Hematopoietic multipotent progenitor cell treated with erythropoietin and hydrocortisone succinate and interleukin-3 and kit ligand, for 8 days (in vitro differentiated cells): Measurements from ENCODE around the gene NACAD.
A peak's percentile ranks its signal among the peaks of the same experiment; 100 is the strongest.

Experiments used
- DNase-seq: peaks from one replicate; pipeline ENCODE4 v3.0.0-alpha.2; 2015

NACAD gene, protein sequence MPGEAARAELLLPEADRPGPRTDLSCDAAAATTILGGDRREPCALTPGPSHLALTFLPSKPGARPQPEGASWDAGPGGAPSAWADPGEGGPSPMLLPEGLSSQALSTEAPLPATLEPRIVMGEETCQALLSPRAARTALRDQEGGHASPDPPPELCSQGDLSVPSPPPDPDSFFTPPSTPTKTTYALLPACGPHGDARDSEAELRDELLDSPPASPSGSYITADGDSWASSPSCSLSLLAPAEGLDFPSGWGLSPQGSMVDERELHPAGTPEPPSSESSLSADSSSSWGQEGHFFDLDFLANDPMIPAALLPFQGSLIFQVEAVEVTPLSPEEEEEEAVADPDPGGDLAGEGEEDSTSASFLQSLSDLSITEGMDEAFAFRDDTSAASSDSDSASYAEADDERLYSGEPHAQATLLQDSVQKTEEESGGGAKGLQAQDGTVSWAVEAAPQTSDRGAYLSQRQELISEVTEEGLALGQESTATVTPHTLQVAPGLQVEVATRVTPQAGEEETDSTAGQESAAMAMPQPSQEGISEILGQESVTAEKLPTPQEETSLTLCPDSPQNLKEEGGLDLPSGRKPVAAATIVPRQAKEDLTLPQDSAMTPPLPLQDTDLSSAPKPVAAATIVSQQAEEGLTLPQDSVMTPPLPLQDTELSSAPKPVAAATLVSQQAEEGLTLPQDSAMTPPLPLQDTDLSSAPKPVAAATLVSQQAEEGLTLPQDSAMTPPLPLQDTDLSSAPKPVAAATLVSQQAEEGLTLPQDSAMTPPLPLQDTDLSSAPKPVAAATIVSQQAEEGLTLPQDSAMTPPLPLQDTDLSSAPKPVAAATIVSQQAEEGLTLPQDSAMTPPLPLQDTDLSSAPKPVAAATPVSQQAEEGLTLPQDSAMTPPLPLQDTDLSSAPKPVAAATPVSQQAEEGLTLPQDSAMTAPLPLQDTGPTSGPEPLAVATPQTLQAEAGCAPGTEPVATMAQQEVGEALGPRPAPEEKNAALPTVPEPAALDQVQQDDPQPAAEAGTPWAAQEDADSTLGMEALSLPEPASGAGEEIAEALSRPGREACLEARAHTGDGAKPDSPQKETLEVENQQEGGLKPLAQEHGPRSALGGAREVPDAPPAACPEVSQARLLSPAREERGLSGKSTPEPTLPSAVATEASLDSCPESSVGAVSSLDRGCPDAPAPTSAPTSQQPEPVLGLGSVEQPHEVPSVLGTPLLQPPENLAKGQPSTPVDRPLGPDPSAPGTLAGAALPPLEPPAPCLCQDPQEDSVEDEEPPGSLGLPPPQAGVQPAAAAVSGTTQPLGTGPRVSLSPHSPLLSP (N-terminal part only)

DNA sequence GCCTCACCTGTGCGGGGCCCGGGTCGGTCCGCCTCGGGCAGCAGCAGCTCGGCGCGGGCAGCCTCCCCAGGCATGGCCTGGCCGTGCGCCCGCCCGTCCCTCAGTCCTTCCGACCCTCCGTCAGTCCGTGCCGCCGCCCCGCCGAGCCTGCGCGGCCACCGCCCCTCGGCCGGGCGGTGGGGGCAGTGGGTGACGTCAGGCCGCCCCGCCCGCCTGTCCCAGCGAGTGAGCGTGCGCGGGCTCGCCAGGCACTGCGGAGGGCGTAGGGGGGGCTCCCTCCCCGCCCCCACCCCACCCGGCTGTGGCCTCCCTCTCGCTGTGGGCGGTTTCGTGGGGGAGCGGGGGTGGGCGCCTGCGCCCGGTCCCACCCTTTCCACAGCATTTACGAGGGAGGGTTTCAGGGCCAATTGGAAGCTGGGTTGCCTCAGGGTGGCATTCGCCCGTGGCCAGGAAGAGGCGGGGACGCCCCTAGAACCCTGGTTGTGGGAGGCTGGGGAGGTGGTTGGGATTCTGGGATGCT lies at the start of gene NACAD:
TSS of gene NACAD (minus strand) at position 149 of the 520 bp plus-strand sequence. CDS start at position 74, 75 bp downstream.
- no peak for DNase-seq

DNA sequence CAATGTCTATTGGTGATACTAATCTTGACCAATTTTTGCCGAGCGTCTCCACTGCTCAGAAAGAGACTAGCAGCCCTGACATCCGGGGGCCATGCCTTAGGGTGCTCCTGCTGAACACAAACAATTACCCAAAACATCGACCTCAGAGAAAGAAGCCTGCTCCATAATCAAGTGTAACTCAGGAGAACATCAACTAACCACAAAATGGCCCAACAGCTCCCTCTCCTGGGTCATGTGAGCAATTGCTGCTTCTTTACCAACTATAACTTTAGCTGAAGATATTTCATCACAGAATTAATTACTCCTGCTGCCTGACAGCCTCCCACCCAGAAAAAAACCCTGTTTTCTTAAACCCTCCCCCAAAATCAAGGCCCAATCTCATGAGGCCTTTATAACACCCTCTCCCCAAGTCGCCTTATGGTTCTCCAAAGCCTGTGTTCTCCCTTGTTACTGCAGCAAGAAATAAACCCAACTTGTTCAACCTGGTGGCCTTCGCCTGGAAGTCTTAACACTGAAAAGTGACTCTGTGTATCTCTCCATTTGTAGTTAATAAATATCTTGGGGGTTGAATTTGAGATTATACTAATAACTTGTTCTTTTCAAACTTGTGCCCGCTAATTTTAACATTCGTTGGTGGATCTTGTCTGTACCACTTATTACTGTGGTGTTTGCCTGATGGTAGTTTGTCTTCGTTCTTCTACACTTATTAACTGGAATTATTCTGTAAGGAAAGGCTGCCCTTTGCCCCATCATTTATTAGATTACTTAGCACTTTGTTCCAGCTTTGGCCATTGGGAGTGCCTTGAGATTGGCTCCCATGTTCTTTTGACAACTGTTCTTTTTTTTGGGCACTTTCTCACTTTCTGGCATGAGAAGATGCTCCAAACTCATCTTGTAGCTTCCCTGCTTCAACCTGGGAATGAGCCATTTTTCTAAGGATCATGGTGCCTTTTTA lies 47.6 kb upstream of the NACAD start:
- peak; percentile 90 for DNase-seq

DNA sequence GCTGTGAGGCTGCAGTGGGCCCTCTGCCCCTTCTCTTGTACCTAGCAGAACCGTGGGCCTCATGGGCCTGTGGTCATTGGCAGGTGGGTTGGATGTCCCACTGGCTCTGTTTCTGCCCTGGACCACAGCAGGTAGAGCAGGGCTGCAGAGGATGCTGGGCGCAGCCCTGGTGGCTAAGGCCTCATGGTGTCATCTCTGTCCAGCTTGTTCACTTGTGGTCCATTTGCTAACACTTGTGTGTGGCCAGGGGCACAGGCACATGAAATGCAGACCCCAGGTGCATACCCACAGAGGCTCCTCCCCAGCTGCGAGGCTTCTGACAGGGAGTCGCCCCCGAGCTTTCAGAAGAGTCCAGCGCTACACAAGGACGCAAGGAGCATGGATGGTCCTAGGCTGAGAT lies 45.1 kb upstream of the NACAD start:
- DNase-seq: no peak

DNA sequence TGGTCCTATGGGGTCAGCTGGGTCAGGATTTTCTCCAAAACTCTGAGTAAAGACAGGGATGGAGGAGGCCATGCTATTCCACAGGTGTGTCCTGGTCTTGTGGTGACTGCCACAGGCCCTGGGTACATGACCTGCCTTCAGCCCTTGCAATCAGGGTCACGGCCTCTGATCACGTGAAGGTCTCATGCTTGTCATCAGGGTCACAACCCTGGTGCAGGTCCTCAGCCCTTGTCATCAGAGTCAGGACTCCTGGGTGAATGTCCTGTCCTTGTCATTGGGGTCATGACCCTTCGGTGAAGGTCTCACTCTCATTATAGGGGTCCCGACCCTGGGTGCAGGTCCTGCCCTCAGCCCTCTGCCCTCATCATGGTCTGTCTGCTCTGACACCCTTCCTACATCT lies 44.6 kb upstream of the NACAD start:
- no peak for DNase-seq

DNA sequence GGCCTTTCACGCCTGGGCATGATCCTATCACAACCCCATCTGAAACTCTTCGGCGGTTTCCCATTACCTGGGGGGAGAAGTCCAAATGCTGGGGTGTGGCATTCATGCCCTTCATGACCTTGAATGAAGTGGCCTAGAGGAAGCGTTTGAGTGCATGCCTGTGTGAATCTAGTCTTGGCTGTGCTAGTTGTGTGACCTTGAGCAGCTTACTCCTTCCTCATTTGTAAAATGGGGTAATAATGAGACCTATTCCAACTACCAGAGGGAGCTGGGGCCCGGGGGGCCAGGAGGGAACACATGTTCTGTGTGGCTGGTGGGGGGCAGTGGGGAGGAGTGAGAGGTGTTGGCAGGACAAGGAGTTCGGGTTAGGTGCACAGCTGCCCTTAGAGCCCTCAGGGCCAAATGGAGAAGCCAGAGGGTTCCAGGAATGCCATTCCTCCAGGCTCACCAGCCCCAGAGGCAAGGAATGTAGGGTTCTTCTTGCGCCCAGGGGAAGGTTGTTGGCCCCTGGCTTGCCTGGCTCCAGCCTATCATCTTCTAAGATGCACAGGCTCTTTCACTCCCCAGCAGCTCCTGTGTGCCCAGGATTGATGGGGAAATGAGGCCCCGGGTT lies 44.0 kb upstream of the NACAD start:
- DNase-seq: no peak

DNA sequence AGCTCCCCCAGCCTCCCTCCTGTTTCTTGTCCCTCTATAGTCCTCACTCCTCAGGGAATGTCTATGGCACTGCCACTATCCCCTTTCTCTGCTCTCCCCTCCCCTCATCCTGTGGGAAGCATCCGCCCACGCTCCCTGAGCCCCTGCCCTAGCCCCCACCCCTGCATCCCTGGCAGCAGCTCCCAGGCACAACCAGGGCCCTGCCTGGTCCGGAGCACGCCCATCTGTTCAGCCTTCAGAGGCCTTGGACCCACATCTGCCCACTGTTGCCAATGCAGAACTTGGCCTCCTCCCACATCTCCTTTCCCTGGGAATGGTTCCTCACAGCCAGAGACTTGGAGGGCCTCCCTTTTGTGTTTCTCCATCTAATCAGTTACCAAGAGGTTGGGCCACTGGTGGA lies 43.1 kb upstream of the NACAD start:
- DNase-seq: no peak

DNA sequence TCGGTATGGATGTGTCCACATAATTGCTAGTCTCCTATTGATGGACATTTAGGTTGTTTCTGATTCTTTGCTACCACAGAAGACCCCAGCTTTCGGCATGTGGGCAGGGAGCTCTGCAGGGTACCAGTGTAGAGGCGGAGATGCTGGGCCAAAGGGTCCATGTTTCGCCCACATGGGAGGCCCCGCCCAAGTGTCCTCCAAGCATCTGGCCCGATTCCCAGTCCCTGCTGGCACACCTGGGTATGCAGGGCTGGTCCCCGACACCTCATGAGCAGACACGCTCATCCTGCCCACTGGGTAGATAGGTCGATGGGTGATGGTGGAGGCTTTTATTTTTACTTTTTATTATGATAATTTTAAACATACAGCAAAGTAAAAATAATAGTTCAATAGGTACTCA lies 42.1 kb upstream of the NACAD start:
- DNase-seq: no peak

DNA sequence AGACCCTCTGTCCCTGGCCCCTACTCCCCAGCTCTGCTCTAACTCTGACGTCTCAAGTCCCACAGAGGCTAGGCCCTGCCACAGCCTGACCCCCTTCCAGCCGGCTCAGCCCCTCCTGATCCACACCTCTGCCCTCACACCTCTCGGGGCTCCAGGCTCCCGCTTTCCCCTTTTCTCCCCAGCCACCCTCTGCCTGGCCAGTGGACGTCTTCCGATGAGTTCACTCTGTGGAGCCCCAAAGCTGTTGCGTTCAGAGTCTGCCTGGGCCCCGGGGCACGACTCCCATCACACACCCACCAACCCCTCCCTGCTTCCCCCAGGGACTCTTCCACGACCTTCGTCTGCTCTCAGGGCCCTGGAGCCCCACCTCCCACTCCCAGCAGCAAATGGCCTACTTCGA lies 41.1 kb upstream of the NACAD start:
- DNase-seq: no peak

DNA sequence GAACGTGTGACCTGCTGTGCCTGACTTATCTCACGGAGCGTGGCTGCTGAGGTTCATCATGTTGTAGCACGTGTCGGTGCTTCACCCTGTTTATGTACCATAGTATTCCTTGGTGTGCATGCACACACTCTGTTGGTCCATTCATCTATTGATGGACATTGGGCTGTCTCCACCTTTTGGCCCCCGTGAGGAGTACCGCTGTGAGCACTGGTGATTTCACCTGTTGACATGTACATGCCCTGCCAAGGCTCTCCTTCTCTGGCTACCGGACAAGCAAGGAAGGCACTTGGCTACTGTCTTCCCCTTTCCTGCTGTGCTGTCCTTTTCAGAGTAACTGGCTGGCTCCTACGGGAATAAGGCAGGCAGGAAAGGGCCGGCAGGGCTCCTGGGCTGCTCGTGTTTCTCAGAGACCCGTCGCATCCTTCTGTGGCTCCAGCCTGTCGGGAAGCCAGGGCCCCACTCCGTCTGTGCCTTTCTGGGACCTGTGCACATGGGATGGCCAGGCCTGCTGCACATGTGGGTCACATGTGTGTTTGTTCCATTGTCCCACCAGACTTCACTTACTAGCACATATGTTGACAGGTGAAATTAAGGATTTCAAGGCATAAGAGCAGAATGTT lies 40.5 kb upstream of the NACAD start:
- no peak for DNase-seq

DNA sequence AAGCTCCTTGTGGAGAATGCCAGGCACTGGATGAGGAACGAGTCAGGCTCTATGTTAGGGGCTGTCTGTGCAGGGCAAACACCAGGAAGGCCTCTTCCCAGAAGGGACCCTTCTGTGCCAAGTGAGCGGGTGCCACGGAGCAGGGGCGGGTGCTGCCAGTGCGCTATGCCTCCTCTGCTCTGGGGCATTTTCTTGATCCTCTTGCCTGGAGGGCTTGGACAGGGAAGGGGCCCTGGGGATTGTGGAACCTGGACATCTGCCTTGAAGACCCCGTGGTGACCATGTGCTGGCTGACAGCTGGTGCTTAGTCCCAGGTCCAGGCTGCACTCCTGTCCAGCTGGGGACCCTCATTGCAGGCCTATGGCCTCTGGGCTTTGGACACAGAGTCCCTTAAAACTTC lies 38.2 kb upstream of the NACAD start:
- no peak for DNase-seq

DNA sequence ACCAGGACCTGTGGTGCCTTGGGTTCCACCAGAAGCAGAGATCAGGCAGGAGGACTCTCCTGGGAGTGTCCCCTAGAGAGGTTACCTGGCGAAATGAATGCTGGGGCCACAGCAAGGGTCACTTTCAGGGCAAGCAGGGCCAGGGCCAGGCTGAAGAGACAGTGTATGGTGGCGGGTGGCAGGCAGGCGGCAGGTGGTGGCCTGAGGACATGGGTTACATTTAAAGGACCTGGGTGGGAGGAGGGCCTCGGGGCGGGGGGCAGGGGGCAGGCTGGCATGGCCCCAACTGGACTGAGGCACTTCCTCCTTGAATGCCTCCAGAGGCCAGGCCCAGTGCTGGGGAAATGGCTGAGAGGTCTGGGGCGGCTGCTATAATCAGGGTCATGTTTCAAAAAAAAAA lies 37.4 kb upstream of the NACAD start:
- DNase-seq: no peak

DNA sequence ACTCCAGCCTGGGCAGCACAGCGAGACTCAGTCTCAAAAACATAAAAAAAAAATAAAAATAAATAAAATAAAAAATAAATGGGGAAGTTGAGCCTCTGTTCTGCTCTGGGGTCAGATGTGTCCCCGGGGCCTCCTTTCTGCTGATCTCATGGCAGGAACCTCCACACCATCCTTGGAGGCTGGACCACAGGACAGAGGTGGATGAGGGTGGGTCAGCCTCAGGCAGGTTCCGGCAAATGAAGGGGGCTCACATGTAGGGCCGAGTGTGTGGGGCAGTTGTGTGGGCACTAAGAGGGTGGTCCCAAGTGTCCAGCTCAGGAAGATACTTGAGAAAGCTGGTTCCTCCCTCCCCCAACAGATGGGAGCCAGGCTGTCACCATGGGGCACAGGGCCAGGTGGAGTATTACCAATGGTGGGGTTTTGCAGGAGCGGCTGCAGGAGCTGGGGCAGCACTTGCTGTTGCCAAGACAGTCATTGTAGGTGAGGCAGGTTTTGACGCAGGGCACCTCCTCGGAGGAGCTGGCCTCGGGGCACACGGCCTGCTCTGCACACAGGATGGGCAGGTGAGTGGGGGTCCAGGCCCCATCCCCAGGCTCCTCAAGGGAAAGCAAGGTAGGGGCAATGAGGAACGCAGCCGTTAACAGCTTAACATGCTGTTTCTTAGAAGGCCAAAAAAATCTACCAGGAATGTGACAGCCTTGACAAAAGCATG lies 36.6 kb upstream of the NACAD start:
- no peak for DNase-seq

DNA sequence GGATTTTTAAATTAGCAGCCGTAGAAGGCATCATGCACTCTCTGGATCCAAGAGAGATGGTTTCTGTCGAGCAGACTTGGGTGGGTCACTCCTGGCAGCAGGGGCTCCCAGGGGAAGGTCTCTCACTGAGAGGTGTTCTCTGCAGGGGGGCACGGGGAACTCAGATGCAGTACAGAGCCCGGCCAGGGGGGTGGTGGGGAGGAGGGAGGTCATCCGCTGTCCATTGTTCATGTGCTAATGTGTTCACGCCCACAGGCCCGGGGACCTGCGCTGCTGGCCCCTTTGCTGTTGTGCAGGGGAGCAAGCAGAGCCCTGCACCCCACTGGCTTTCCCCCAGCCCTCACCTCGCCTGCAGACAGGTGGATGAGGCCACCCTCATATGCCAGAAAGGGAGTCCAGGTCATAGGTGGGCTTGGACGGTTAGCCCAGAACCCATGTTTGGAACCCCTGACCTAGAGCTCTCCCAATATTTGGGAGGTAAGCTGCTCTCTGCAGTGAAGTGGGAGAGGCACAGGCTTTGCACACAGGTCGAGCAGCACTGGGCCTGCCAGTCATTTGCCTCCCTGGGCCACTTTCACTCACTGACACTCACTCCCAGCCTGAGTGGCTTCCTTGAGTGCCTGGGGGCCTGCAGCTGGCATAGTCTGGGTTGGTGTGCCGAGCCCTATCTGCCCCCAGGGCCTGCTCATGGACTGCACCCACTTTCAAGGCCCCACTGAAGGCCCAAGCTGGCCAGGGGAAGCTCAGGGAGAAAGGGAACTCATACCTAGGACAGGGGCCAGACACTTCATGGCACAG lies 35.3 kb upstream of the NACAD start:
- DNase-seq: no peak

DNA sequence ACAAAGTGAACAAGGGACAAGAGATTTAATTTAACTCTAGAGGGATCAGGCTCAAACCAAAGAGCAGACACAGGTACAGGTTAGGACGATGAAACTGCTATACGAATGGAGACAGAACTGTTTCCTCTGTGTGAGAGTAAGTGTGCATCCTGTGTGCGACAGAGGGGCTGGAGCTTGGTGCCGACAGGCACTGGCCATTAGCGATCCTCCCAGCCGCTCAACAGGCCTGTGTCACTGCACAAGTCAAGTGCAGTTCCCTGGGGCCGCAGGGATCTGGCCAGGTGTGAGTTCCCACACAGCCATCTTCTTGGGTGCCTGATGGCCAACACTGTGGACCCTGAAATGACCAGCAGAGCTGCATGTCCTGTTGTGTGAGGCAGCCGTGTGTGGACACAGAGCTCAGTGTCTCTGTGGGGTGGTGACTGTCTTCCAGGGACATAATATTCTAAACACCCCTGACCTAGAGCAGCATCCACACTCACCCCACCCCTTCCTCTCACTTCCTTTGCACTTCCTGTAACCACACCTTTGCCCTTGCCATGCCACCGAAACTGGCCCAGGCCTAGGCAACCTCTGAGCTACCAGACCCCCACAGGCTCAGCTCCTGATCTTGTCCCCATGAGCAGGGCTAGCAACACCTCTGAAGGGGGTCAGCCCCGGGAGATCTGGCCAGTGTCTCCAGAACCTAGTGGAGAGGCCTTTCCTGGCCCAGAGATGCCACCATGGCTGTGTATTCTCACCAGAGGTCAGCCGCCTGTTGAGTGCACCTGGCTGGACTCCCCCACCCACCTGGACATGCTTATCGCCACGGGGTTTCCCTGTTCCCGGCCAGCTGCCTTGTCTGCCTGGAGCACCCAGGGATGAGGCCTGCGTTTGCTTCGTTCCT lies 34.4 kb upstream of the NACAD start:
- DNase-seq: no peak

DNA sequence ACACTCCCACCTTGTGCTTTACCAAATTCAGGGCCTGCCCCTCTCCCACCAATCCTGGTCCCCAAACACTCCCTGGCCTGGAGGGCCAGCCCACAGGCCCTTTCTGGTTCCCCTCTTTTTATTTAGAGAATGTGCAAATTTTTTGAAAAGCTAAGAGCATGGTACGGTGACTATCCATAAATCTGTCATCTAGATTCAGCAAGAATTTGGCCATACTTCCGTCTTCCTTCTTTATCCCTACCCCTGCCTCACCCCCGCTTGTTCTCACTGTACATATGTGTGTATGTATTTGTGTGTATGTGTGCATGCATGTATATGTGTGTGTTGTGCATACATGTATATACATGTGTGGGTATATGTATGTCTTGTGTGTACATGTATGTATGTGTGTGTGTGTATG lies 30.8 kb upstream of the NACAD start:
- no peak for DNase-seq

DNA sequence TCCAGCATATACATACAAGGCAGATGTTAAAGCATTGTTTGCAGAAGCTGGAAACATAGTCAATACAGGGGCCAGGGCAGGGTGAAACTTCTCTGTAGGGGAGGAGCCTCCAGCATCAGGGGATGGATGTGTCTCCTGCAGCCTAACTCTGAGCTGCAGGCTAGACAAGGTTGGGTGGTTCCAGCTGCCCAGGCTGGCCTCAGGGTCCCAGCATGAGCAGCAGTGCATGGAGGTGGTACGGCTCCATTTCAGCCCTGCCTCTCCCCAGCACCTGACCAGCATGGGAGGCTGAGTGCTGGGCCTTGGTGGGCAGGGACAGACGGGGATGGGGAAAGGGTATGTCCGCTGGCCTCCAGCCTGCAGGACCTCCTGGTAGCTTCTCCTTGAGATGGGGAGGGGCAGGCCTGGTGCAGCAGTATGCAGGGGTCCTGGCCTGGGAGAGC lies 30.1 kb upstream of the NACAD start:
- DNase-seq: no peak

DNA sequence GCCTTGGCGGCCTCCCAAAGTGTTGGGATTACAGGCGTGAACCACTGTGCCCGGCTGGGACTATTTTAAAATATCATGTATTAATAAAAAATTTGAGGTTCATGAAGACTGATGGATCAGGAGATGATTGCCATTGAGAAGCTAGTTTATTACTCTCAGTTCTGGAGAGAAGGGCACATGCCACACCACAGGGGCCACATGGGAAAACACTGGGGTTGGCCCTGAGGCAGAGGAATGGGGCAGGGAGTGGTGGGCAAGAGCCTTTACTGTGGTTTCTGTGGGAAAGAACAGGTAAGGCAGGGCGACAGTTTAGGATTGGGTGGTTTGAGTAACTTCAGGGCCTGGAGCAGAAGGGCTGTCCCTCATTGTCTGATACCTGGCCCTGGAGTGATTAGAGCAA lies 29.5 kb upstream of the NACAD start:
- DNase-seq: no peak

DNA sequence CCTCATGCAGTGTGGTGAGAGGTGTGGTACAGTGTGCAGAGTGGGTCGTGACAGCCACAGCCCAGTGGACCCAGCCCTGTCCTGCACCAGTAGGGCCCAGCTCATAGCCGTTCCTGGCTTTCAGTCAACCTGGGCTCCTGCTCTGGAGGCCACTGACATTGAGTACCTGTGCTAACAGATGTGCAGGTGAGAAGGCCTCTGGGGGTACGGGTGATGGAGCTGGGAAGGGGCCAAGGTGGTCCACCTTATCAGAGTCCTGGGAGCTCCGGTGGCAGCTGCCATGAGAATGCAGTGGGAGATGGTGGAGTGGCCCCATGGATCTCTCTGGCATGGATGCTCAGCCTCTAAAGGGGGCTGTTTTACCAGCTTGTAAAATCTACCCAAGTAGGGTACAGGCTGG lies 28.8 kb upstream of the NACAD start:
- DNase-seq: no peak
